ENCODE data around the gene PARVA. TPM values are rescaled to one million over a fixed set of nuclear protein-coding genes. Genes with fewer than 3 reads are reported as not detected.
A peak's percentile ranks its signal among the peaks of the same experiment; 100 is the strongest.

Gene PARVA
- total and polyA plus RNA-seq, 2 of the 4 experiments (the other 2 are of a cell fraction) = 65.2 to 80.2 TPM

GRCh38 chr11:12507391-12507790 is 130.0 kb downstream of the PARVA start:
- dilution Hi-C loops (cut with HindIII; ENCODE audit: low sequenced_read_pairs, unreplicated experiment) (no loop called here), in situ Hi-C loops (cut with MboI; ENCODE audit: low sequenced_read_pairs) (no loop called here), intact Hi-C loops (cut with micrococcal nuclease) (loop anchor here (5.0 to 10.0 kb wide), 3 partner anchors 167 to 385 kb away; partner anchors contain the start of gene TEAD1)
- POLR2A ChIA-PET (ENCODE audit: unreplicated experiment) = no interaction called here
- H2AFZ ChIP-seq (replicated peaks; ENCODE audit: low read length, poor library complexity) = no peak overlapping the region
- H3K14ac ChIP-seq (replicated peaks; ENCODE audit: low read depth, low read length) = peak overlapping the region; percentile 3; the same call in 1 of the 2 replicates
- H3K27me3 ChIP-seq (ENCODE audit: control insufficient read depth, insufficient read depth, low read length) = no peaks in the 10 kb centered on the region
- no peak for TF ChIP-seq NFE2L2 (IDR thresholded peaks at IDR 0.05; ENCODE audit: low read depth, low read length)
- TF ChIP-seq ELK1 (IDR thresholded peaks at IDR 0.05; ENCODE audit: borderline replicate concordance, low read depth, low read length) = no peak
- TF ChIP-seq BHLHE40 (IDR thresholded peaks at IDR 0.05; ENCODE audit: low read depth, low read length) = no peak
- no peak for TF ChIP-seq CHD1 (IDR thresholded peaks at IDR 0.05; ENCODE audit: low read depth, low read length)
- no peak for TF ChIP-seq MAZ (IDR thresholded peaks at IDR 0.05; ENCODE audit: borderline replicate concordance, low read depth, low read length)
- no peak for TF ChIP-seq SMC3 (IDR thresholded peaks at IDR 0.05; ENCODE audit: low read depth, low read length)
- no peak for TF ChIP-seq RAD21 (IDR thresholded peaks at IDR 0.05; ENCODE audit: low read length)
- no peak for TF ChIP-seq MXI1 (IDR thresholded peaks at IDR 0.05; ENCODE audit: borderline replicate concordance, low read depth, low read length)
- no peak for TF ChIP-seq USF2 (IDR thresholded peaks at IDR 0.05; ENCODE audit: low read depth, low read length)
- no peak for TF ChIP-seq RFX5 (IDR thresholded peaks at IDR 0.05; ENCODE audit: low read depth, low read length)
- TF ChIP-seq RCOR1 (IDR thresholded peaks at IDR 0.05; ENCODE audit: insufficient replicate concordance, low read length) = no peak
- no peak for TF ChIP-seq CEBPB (IDR thresholded peaks at IDR 0.05; ENCODE audit: low read depth, low read length)
- H2AK9ac ChIP-seq (replicated peaks; ENCODE audit: low read depth, low read length, poor library complexity) = no peak overlapping the region
- H2BK20ac ChIP-seq (ENCODE audit: low read depth, low read length) = no peak overlapping the region; the same call in 1 of the 2 replicates
- H3K23ac ChIP-seq (ENCODE audit: low read depth, low read length) = no peak overlapping the region
- DNase-seq (no peak), ATAC-seq (ENCODE audit: low read depth) (no peak)
- H4K8ac ChIP-seq (ENCODE audit: low read depth in 2 of 2, low read length in 2 of 2) = no peak overlapping the region
- peaks cover 9% of the 10 kb centered on the region; the same call in 1 of the 2 replicates for H4K20me1 ChIP-seq (ENCODE audit: insufficient read depth, low read length)
- CTCF ChIA-PET = interaction anchor here (0.6 kb wide), 1 partner anchor 225 kb away, joined by 4 read pairs; no protein-coding TSS in a partner anchor
- peaks cover 22% of the 10 kb centered on the region for H3K4me1 ChIP-seq (ENCODE audit: control insufficient read depth, insufficient read depth, low read length)
- H3K36me3 ChIP-seq (ENCODE audit: control insufficient read depth, insufficient read depth, low read length) = peaks cover 42% of the 10 kb centered on the region
- H3K18ac ChIP-seq (ENCODE audit: low read depth, low read length) = peak overlapping the region; percentile 54; the same call in 1 of the 2 replicates
- no peak overlapping the region for H2BK15ac ChIP-seq (ENCODE audit: low read depth, low read length)
- H3K79me1 ChIP-seq (ENCODE audit: low read depth in 1 of 2, low read length in 2 of 2) = peaks cover 11 to 52% of the 10 kb centered on the region in 2 experiments
- no peak overlapping the region for H3K4ac ChIP-seq (ENCODE audit: low read depth, low read length)
- no peak overlapping the region for H2BK5ac ChIP-seq (ENCODE audit: low read depth, low read length, poor library complexity, severe bottlenecking)
- H3K56ac ChIP-seq (ENCODE audit: extremely low read depth, insufficient read depth, low read length) = no peak overlapping the region
- no peaks in the 10 kb centered on the region for H3K9me3 ChIP-seq (ENCODE audit: control insufficient read depth, insufficient read depth, low read length)
- H3K4me2 ChIP-seq (ENCODE audit: low read depth, low read length) = no peak overlapping the region
- no peak overlapping the region for H2BK120ac ChIP-seq (ENCODE audit: low read depth, low read length)
- no peak overlapping the region for H4K91ac ChIP-seq (ENCODE audit: insufficient read depth, low read depth, low read length)
- peak overlapping the region; percentile 18; the same call in 1 of the 2 replicates for H4K5ac ChIP-seq (ENCODE audit: low read depth, low read length)
- no peak overlapping the region for H3K9ac ChIP-seq (ENCODE audit: low read depth, low read length)
- WGBS, 2 experiments (ENCODE audit: extremely low coverage in 2 of 2, insufficient read length in 1 of 2) = no CpG with 5 or more reads among the region's 4 CpGs
- BruUV-seq (replicated peaks) = no TSS peak
- peaks cover 34% of the 10 kb centered on the region for H3K9me1 ChIP-seq (ENCODE audit: insufficient read depth, low read length)
- H3K4me3 ChIP-seq (ENCODE audit: insufficient read depth, low read depth, low read length) = no peak overlapping the region
- peak overlapping the region; percentile 25; the same call in 1 of the 2 replicates for H3K27ac ChIP-seq (ENCODE audit: insufficient read depth, low read length)
- peak overlapping the region; percentile 3; the same call in 1 of the 2 replicates for H2AK5ac ChIP-seq (ENCODE audit: low read depth, low read length)
